ENCODE results near the gene ADAMTS17.

The ADAMTS17 gene

GRCh38 chr15:100206643-100207042, 135.1 kb downstream of the ADAMTS17 start:
- Histone ChIP-seq H3K4me3 (ENCODE audit: low read depth, low read length) (no peak overlapping the region), H3K36me3 (ENCODE audit: control insufficient read depth, insufficient read depth, low read length) (no peaks in the 10 kb centered on the region), H3K4me2 (ENCODE audit: low read length) (no peak overlapping the region), H3K79me2 (no peaks in the 10 kb centered on the region), H3K9me3 (ENCODE audit: control insufficient read depth, low read length) (no peaks in the 10 kb centered on the region), H3K27me3 (ENCODE audit: control insufficient read depth, insufficient read depth, low read length) (no peaks in the 10 kb centered on the region), H3K27ac (no peak overlapping the region), H3K9ac (no peak overlapping the region), H2AFZ (no peak overlapping the region), H3K4me1 (no peaks in the 10 kb centered on the region)
- no peak for TF ChIP-seq CTCF (IDR thresholded peaks at IDR 0.05)

GRCh38 chr15:100205549-100206295, 136.1 kb downstream of the ADAMTS17 start:
- Histone ChIP-seq H3K9ac (no peak overlapping the region), H3K79me2 (no peaks in the 10 kb centered on the region), H3K27me3 (ENCODE audit: control insufficient read depth, insufficient read depth, low read length) (no peaks in the 10 kb centered on the region), H3K4me2 (ENCODE audit: low read length) (no peak overlapping the region), H2AFZ (no peak overlapping the region), H3K4me3 (ENCODE audit: low read depth, low read length) (no peak overlapping the region), H3K36me3 (ENCODE audit: control insufficient read depth, insufficient read depth, low read length) (no peaks in the 10 kb centered on the region), H3K4me1 (no peaks in the 10 kb centered on the region), H3K9me3 (ENCODE audit: control insufficient read depth, low read length) (no peaks in the 10 kb centered on the region), H3K27ac (no peak overlapping the region)
- TF ChIP-seq CTCF (IDR thresholded peaks at IDR 0.05): no peak

GRCh38 chr15:100204771-100205170, 137.0 kb downstream of the ADAMTS17 start:
- Histone ChIP-seq H3K36me3 (ENCODE audit: control insufficient read depth, insufficient read depth, low read length) (no peaks in the 10 kb centered on the region), H3K4me1 (no peaks in the 10 kb centered on the region), H3K4me3 (ENCODE audit: low read depth, low read length) (no peak overlapping the region), H2AFZ (no peak overlapping the region), H3K9ac (no peak overlapping the region), H3K27ac (no peak overlapping the region), H3K9me3 (ENCODE audit: control insufficient read depth, low read length) (no peaks in the 10 kb centered on the region), H3K4me2 (ENCODE audit: low read length) (no peak overlapping the region), H3K27me3 (ENCODE audit: control insufficient read depth, insufficient read depth, low read length) (no peaks in the 10 kb centered on the region), H3K79me2 (no peaks in the 10 kb centered on the region)
- no peak for TF ChIP-seq CTCF (IDR thresholded peaks at IDR 0.05)

- no peaks in the 10 kb centered on the region for H3K9me3 ChIP-seq (ENCODE audit: control insufficient read depth, low read length)
- H3K4me2 ChIP-seq (ENCODE audit: low read length): no peak overlapping the region
- H3K27ac ChIP-seq: no peak overlapping the region
- no peak overlapping the region for H2AFZ ChIP-seq
- no peak overlapping the region for H3K4me3 ChIP-seq (ENCODE audit: low read depth, low read length)
- H3K36me3 ChIP-seq (ENCODE audit: control insufficient read depth, insufficient read depth, low read length): no peaks in the 10 kb centered on the region
- H3K79me2 ChIP-seq: no peaks in the 10 kb centered on the region
- H3K4me1 ChIP-seq: no peaks in the 10 kb centered on the region
- H3K9ac ChIP-seq: no peak overlapping the region
- no peaks in the 10 kb centered on the region for H3K27me3 ChIP-seq (ENCODE audit: control insufficient read depth, insufficient read depth, low read length)
- TF ChIP-seq CTCF (IDR thresholded peaks at IDR 0.05): no peak
Measured at GRCh38 chr15:100204211-100204610, 137.6 kb downstream of the ADAMTS17 start.
